NCI-H345 treated with DMSO at 0.1 percent for 48 hours (cell line): ENCODE results near the gene CLIC4.
"Not testable (repeated sequence)": the region's sequence is repeated elsewhere in the genome, so short reads cannot be mapped to it uniquely, and the experiment has no call there.

Experiments
- DNase-seq: peaks from one replicate; lab custom pipeline; 2025; ENCODE audit not compliant: unreplicated experiment; lab: John Stamatoyannopoulos, UW

Gene CLIC4

GRCh38 chr1:24717887-24718650, 27.2 kb upstream of the CLIC4 start:
- DNase-seq = no peak

GRCh38 chr1:24720152-24720551, 25.1 kb upstream of the CLIC4 start:
- DNase-seq = no peak

DNA sequence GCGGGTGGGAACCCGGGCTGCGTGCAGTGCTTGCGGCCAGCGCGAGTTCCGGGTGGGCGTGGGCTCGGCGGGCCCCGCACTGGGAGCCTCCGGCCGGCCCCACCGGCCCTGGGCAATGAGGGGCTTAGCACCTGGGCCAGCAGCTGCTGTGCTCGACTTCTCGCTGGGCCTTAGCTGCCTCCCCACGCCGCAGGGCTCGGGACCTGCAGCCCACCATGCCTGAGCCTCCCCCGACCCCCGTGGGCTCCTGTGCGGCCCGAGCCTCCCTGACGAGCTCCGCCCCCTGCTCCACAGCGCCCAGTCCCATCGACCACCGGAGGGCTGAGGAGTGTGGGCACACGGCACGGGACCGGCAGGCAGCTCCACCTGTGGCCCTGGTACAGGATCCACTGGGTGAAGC, 23.7 kb upstream of the CLIC4 start:
- DNase-seq = no peak

DNA sequence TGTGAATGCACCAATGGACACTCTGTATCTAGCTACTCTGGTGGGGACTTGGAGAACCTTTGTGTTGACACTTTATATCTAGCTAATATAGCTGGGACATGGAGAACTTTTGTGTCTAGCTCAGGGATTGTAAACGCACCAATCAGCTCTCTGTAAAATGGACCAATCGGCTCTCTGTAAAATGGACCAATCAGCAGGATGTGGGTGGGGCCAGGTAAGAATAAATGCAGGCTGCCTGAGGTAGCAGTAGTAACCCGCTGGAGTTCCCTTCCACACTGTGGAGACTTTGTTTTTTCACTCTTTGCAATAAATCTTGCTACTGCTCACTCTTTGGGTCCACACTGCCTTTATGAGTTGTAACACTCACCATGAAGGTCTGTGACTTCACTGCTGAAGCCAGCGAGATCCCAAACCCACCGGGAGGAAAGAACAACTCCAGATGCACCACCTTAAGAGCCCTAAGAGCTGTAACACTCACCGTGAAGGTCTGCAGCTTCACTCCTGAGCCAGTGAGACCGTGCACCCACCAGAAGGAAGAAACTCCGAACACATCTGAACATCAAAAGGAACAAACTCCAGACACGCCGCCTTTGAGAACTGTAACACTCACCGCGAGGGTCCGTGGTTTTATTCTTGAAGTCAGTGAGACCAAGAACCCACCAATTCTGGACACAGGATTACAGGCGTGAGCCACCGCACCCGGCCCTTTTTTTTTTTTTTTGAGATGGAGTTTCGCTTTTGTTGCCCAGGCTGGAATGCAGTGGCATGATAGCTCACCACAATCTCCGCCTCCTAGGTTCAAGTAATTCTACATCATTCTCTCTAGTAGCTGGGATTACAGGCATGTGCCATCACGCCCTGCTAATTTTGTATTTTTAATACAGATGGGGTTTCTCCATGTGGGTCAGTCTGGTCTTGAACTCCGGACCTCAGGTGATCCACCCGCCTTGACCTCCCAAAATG, 22.9 kb upstream of the CLIC4 start:
- DNase-seq = not testable (repeated sequence)

DNA sequence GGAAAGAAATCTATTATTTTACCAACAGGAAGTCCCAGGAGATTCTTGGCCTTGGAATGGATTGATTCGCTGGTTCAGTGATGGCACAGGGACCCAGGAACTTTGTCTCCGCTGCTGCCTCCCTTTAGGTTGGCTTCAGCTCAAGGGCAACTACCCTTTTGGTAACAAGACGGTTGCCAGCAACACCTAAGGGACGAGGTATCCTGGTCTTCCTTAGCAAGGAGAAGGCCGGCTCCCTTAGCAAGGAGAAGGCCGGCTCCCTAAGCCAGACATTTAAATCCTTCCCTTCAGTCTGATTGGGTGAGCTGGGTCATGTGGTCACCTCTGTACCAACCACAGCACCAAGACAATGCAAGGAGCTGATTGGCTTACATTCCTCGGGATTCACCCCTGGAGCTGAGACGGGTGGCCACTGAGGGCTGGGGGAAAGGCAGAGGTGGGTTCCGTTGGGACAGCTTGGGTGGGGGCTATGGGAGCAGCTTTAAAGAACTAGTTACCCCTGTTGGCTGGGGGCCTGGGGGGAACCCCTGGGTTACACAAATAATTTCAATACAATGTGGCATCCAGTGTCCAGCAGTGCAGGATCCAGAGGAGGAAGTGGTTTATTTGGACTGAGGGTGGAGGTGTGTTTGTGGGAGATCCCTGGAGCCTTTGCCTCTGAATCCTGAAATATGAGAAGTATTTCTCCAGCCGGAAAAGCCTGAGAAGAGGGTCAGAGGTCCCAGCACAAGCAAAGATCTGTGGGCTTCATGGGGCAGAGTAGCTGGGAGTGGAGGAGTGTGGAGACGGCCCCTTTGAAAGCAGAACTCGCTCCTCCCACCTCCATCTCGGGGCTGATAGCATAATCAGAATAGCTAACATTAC, 20.7 kb upstream of the CLIC4 start:
- no peak for DNase-seq

GRCh38 chr1:24725209-24725651, 20.0 kb upstream of the CLIC4 start:
- no peak for DNase-seq

DNA sequence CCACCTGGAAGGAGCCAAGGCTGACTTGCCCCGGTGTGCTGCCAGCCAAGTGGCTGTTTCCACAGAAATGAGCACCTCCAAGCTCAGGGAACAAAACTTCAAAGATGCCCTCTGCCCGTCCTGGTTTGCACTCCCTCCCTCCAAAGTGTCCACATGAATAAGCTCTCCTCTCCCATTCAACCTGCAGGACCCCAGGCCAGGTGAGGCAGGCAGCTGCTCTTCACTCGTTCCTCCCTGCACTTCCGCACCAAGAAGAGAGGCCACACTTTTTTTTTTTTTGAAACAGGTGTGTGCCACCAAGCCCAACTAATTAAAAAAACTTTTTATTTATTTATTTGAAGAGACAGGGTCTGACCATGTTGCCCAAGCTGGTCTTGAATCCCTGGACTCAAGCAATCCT, 18.5 kb upstream of the CLIC4 start:
- no peak for DNase-seq

DNA sequence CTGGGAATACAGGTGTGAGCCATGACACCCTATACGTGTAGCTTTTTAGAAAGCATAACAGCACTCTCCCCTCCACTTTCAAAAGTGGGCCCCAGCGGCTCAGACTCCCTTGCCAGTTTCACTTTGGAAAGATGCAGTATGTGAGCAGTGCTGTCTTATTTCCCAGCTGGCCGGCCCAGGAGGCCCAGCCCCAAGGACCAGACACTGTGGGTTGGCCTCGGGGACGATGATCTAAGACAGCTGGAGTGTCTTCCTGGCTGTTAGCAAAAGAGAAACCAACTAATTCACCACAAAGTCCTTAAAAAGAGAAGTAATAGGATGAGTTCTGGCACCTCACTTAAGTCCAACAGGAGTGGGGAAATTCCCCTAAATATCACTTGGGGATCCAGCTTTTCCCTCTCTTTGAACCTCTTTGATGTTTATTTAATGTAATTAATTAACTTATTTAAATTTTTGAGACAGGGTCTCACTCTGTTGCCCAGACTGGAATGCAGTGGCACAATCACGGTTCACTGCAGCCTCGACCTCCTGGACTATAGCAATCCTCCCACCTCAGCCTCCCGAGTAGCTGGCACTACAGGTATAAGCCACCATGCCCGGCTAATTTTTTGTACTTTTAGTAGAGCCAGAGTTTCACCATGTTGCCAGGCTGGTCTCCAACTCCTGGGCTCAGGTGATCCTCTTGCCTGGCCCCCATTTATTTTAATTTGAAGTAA, 17.6 kb upstream of the CLIC4 start:
- DNase-seq = no peak

GRCh38 chr1:24728982-24729381, 16.3 kb upstream of the CLIC4 start:
- DNase-seq = no peak

GRCh38 chr1:24732186-24732885, 12.9 kb upstream of the CLIC4 start:
- DNase-seq = no peak

DNA sequence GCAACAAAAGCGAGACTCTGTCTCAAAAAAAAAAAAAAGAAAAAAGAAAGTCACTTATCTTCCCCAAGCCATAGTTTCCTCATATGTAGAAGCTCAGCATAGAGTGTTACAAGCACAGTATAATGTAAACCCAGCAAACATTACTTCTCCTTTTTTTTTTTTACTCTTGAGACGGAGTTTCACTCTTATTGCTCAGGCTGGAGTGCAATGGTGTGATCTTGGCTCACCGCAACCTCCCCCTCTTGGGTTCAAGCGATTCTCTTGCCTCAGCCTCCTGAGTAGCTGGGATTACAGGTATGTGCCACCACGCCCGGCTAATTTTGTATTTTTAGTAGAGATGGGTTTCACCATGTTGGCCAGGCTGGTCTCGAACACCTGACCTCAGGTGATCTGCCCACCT, 11.9 kb upstream of the CLIC4 start:
- DNase-seq = not testable (repeated sequence)

- DNase-seq = no peak
Observed at GRCh38 chr1:24735156-24735508, 10.1 kb upstream of the CLIC4 start.

DNA sequence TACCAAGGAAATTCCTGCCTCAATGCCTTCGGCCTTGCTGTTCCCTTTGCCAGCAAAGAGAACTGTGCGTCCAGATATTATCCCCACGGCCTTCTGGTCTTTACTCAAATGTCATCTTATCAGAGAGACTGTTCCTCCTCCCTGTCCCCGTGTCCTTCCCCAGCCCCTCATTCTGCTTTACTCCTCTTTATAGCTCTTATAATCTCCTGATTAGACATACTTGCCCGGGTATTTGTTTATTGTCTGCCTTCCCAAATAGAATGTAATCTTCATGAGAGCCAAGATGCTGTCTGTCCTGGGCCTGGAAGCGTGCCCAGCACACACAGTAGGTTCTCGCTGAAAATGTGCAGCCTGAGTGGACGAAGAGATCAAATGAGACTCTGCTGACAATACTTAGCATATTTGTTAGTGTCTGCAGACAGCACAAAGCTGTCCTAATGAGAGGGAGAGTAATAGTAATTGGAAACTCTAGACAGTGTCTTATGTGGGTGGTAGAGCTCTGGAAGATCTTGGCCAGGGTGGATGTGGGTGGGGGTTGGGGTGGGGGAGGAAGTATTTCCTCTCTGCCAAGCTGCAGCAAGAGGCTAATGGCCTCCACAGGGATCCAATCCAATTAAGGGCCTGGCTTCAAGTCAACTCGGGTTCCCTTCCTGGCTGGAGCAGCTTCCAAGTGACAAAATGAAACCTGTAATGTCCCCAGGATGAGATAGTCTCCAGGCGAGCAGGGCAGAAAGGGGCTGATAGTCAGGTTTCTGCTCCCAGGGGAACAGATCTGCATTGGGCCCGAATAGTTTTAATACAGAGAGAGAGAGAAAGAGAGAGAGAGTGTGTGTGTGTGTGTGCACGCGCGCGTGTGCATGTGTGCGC, 9.5 kb upstream of the CLIC4 start:
- no peak for DNase-seq

- no peak for DNase-seq
Observed at GRCh38 chr1:24737368-24738117, 7.7 kb upstream of the CLIC4 start.

- no peak for DNase-seq
Observed at GRCh38 chr1:24739241-24739640, 6.0 kb upstream of the CLIC4 start.

DNA sequence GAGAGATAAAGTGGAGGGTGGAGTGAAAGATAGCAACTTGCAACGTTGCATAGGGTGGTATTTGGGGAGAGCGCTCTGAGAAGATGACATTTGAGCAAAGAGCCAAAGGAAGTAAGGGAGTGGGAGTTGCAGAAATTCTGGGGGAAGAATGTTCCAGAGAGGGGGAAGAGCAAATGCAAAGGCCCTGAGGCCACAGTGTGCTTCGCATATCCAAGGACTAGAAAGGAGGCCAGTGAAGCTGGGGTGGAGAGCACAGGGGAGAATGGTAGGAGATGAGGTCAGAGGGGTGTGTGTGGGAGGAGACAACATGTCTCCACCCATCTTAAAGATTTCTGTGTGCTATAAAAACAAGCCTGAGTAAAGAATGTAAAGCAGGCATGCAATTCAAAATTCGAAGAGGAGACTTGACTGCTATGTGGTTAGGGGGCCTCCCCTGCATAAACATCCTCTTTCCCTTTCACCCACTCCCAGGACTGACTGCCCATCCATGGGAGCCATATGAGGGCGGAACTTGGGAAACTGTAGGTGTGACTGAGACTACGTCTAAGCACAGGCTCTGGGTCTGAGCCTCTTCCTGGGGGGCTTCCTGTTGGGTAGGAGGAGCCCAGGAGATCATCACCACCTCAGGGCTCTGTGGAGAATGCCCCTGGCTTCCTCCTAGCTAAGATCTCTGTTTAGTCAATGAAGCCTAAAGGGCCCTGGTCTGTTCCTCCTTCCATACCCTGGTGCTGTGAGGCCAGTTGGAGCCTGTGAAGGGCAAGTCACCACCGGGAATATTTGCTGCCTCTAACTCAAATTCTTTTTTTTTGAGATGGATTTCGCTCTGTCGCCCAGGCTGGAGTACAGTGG, 2.9 kb upstream of the CLIC4 start:
- no peak for DNase-seq
